HUDEP-2 (cell line): ENCODE results near the gene PIGZ.

Source experiments
- DNase-seq, 76 experiments: peaks; one replicate each; lab custom pipeline; 2025; ENCODE audit not compliant: unreplicated experiment in 76 of 76; lab: John Stamatoyannopoulos, UW

Gene PIGZ

GRCh38 chr3:196968233-196969133, at the start of gene PIGZ:
TSS of gene PIGZ (minus strand) at chr3:196968833. CDS start at chr3:196952031, 16,802 bp downstream.
- DNase-seq: peak in 29 of 76 experiments; percentile 4 to 59 (median 32)

DNA sequence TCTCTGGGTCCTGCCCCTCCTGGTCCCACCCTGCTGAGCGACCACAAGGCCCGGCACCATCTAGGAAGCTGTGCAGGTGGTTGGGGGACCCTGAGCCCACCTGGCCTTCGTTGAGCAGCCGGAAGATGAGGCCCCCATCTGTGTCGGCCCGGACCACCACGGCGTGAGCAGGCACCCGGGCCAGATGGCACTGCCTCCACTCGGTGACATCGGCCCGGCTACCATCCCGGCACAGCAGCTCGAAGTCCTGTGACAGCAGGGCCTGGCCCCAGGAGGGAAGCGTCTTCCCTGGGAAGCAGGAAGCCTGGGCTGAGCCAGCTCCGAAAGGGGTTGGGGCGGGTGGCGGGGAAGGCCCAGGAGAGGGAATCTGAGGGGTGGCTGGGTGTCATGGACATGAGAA, 48.4 kb upstream of the PIGZ start:
- no peak for DNase-seq

DNA sequence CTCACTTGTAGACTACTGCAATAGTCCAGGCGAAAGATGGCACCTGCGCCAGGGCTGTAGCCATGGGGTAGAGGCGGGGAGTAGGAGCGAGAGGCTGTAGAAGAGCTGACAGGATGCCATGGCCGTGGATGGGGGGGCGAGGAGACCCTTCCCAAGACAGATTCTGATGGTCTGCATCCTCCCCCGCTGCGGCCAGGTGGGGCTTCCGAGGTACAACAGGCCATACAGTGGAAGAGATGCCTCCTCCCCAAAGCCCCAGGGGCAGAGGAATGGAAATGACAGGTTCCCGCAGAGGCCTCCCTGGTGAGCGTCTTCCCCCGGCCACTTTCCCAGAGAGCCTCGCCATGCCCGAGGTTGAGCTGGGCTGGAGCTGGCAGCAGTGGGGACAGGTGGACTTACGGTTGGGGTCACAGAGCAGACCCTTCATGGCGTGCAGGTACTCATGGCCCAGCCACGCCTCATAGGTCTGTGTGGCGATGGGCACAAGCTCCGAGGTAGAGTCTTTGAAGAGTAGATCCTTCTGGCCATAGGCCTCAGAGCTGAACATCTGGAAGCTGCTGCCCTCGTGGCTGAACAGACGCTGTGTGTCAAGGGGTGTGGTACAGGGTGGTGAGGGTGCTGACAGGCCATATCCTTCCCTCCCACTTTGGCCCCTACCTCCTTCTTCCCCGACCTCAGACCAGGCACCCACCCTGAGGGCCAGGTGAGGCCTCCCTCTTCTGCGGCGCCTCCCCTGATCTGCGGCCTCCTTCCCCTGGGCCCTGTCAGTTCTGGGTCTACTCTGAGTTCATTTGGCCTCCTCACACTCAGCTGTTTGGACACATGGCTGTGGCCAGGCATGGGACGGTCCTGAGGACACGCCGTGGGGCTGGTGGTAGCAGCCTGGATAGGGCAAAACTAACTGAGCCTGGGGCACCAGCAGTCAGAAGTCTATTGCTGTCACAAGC, 47.4 kb upstream of the PIGZ start:
- no peak for DNase-seq

GRCh38 chr3:197014942-197015575, 46.4 kb upstream of the PIGZ start:
- no peak for DNase-seq

DNA sequence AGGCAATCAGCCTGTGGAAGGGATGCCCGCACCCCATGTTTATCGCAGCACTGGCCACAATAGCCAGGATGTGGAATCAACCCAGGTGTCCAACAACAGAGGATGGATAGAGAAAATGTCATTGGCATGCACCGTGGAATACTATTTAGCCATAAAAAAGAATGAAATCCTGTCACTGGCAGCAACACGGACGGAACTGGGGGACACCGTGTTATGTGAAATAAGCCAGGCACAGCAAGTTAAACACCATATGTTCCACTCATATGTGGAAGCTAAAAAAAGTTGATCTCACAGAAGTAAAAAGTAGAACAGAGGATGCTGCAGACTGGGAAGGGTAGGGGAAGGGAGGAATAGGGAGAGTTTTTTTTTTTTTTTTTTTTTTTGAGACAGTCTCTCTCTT, 45.4 kb upstream of the PIGZ start:
- no peak for DNase-seq

- no peak for DNase-seq
Measured at GRCh38 chr3:197012540-197012883, 43.9 kb upstream of the PIGZ start.

- no peak for DNase-seq
Measured at GRCh38 chr3:197011780-197012539, 43.3 kb upstream of the PIGZ start.

- peak in 4 of 76 experiments; percentile 5 to 12 (median 9) for DNase-seq
Measured at GRCh38 chr3:197010556-197011351, 42.1 kb upstream of the PIGZ start.

DNA sequence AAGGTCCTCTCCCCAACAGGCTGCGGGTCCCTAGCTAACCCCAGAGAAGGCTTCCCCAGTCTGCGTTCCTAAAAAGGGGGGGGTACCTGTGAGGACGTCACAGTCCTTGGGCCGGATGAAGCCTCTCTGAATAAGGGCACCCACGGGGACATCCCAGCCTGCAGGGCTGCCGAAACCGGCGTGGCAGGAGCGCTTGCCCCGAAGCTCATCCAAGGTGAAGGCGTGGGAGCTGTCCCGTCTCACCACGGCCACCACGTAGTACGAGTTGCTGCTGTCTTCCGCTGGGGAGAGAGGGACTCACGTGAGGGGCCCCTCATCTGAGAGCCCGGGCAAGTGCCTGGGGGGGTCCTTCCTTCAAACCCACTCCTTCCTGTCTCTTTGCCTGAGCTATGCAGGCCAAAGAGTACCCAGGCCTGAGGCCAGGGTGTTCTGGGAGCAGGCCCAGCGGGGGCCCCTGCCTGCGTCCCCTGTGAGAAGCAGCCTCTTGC, 40.9 kb upstream of the PIGZ start:
- no peak for DNase-seq

GRCh38 chr3:197008436-197009209, 40.0 kb upstream of the PIGZ start:
- DNase-seq: no peak

- DNase-seq: no peak
Measured at GRCh38 chr3:197007953-197008352, 39.3 kb upstream of the PIGZ start.

DNA sequence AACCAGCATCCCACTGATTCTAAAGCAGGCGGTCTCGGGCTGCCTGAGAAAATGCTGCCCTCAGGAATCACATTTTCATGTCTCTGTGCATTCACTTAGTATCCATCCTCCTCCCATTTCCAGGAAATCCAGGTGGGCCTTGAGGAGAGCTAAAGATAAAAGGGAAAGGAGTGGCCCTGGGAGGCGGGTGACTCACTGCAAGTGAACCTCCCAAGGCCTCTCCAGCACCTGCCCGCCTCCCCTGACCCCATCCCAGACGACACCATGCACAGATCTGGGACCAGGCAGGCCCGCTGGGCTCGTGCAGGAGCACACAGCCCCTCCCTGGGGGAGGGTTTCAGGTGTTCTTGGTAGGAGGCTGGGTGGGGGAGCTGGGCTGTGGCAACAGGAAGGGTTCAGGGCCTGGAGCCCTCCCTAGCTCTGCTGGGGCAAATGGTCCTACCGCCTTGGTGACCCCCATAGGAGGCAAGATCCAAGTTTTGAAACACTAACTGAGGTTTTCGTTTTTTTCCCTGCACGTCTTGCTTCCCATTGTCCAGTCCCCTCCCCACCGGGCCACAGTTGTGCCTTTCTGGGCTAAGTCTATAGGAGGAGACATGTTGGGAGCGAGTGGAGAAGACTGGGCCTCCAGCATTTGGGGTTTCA, 38.8 kb upstream of the PIGZ start:
- DNase-seq: no peak

GRCh38 chr3:197006860-197007259, 38.2 kb upstream of the PIGZ start:
- no peak for DNase-seq

- DNase-seq: no peak
Measured at GRCh38 chr3:197006446-197006845, 37.8 kb upstream of the PIGZ start.

DNA sequence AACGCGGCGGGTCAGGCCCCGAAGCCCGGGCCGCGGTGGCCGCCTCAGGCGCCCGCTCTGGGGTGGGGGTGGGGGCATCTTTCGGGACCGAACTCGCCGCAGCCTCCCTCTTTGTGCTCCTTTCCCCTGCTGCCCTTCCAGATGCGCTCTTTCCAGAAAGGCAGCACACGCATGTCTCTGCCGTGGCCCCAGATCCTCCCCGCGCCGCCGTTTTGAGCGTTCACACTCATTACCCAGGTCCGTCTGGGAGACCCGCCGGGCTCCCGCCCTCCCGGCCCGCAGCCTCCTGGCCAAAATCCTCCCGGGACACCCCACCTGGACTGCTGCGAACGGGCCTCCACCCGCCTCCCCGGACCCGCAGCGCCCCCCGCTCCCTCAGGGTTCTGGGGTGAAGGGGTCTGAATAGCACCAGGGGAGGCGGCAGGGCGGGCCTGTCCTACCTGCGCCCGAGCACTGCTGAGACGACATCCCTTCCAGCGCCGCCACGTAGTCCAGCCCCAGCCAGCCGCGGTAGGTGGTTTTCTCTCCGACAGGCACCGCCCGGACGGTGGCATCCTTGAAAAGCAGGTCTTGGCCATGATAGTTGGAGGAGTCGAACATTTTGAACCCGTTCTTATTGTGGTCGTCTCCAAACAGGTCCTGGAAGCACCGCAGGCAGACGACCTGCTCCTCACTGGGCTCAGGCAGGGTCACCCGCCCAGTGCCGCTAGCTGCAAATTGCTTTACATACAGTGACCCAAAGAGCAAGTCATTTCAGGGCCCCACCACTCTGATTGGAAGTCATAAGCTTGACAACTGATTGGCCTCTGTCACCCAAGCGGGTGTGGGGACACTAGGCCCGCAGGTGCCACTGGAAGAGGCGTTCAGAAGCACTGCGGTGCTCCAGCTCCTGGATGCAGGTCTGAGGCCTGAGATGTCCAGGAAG, 35.1 kb upstream of the PIGZ start:
- peak in 7 of 76 experiments; percentile 9 to 58 (median 32) for DNase-seq

DNA sequence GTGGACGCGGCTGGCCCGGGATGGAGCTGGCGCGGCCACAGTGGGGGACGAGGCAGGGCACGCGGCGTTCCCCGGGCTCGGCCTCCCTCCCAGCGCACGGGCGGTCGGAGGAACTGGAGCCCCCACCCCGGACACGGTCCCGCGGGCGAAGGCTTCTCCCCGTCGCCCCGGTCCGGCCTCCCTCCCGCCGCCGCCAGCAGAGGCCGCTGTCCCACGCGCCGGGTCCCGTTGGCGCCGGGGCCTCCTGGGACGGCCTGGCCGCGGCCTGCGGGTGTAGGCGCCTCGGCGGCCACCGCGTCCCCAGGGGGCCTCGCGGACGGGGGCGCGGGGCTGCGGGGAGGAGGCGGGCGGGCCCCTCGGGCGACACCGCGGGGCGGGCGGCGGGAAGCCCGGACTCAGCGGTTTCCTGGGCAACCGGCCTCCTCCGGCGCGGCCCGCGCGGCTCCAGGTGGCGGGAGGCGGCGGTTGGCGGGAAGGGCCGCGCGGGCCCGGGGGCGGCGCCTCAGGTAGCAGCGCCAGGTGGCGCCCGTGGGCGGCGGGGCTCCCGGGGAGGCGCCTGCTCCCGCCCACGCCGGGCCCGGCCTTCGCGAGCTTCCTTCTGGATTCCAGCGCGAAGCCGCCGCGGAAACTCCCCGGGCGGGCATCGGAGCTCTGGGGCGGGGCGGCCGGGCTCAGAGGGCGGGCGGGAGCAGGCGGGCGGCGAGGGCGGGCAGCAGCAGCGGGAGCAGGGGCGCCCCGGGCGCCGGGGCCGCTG, 34.2 kb upstream of the PIGZ start:
- peak in 65 of 76 experiments; percentile 11 to 75 (median 58) for DNase-seq
